Measurements from ENCODE around the gene IL13.
"Not testable (repeated sequence)": the region's sequence is repeated elsewhere in the genome, so short reads cannot be mapped to it uniquely, and the experiment has no call there.

Gene IL13

GRCh38 chr5:132691755-132692631 is 34.0 kb downstream of the IL13 start:
- not testable (repeated sequence) for DNase-seq

- no peak for DNase-seq
Observed at GRCh38 chr5:132692632-132692967, 34.6 kb downstream of the IL13 start.

DNA sequence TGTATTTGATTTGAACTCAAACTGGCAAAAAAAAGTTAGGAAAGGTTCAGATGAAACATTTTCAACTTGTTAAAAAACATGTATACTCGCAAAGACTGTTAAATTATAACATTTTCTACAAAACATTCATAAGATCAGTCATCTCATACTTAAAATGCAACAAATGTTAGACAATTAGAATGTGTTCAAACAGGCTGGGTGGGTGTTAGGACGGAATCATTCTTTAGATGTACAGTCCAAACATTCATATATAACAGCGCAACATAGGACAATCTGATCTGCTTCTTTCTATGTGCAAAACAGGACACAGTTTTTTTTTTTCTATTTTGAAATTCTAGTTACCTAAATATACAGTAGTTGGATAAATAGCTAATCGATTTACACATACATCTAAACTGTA is 38.0 kb downstream of the IL13 start:
- no peak for DNase-seq

- peak in 1 of 2 experiments; percentile 15 for DNase-seq
Observed at GRCh38 chr5:132704875-132705274, 46.9 kb downstream of the IL13 start.

- DNase-seq: no peak
Observed at GRCh38 chr5:132708645-132709044, 50.7 kb downstream of the IL13 start.

Data from SW 1271 (cell line).